ENCODE data around the gene SLC5A5.

DNA sequence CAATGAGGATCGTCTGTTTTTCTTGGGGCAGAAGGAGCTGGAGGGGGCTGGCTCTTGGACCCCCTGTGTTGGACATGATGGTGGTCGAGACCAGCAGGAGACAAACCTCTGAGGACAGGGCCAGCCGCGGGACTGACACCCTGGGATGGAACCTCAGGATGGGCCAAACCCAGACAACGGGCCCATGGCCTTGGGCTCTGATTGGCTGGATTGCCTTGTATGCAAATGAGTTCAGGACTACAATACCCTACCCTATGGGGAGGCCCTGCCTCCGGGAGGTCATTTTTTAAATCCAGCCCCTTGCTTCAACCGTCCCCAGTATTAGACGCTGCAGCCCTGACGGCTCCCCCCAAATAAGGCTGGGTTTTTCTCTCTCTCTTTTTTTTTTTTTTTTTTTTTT lies 22.0 kb downstream of the SLC5A5 start:
- TF ChIP-seq, protein P1, sequence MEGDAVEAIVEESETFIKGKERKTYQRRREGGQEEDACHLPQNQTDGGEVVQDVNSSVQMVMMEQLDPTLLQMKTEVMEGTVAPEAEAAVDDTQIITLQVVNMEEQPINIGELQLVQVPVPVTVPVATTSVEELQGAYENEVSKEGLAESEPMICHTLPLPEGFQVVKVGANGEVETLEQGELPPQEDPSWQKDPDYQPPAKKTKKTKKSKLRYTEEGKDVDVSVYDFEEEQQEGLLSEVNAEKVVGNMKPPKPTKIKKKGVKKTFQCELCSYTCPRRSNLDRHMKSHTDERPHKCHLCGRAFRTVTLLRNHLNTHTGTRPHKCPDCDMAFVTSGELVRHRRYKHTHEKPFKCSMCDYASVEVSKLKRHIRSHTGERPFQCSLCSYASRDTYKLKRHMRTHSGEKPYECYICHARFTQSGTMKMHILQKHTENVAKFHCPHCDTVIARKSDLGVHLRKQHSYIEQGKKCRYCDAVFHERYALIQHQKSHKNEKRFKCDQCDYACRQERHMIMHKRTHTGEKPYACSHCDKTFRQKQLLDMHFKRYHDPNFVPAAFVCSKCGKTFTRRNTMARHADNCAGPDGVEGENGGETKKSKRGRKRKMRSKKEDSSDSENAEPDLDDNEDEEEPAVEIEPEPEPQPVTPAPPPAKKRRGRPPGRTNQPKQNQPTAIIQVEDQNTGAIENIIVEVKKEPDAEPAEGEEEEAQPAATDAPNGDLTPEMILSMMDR (IDR thresholded peaks at IDR 0.05), result no peak
- TF ChIP-seq EP300 (IDR thresholded peaks at IDR 0.05) (no peak), POLR2AphosphoS5 (IDR thresholded peaks at IDR 0.05) (no peak)
